B cell (primary cell): ENCODE data around the gene LPIN2.

Experiments
- CTCF ChIP-seq: fragments of 200-600 bp; IDR thresholded peaks from one replicate; pipeline ENCODE4 v1.8.0; 2022; ENCODE audit warnings: antibody characterized with exemption, mild to moderate bottlenecking
- EZH2 ChIP-seq: IDR thresholded peaks from 2 replicates; pipeline ENCODE4 v1.6.1; 2012; ENCODE audit warnings: borderline replicate concordance, low read depth, mild to moderate bottlenecking, moderate library complexity, low read length; ENCODE audit not compliant: insufficient read depth, poor library complexity, severe bottlenecking

- TF ChIP-seq CTCF (no peak), EZH2 (no peak)
Measured at GRCh38 chr18:2978208-2978607, 34.7 kb downstream of the LPIN2 start.
